ENCODE measurements around the gene LRRC7. TPM values are rescaled to one million over a fixed set of nuclear protein-coding genes. Genes with fewer than 3 reads are reported as not detected.

LRRC7 gene
- total and polyA plus RNA-seq, 2 of the 8 experiments (the other 6 are each of a cell fraction or from before 2014, with no cell fraction given): 0.03 to 0.17 TPM

GRCh38 chr1:69638673-69639072, 71.0 kb downstream of the LRRC7 start:
- H3K27me3 ChIP-seq (replicated peaks in 1 of 4; ENCODE audit: control insufficient read depth in 3 of 4, extremely low read depth in 1 of 4, insufficient read depth in 3 of 4, low read length in 3 of 4): no peaks in the 10 kb centered on the region
- H3K56ac ChIP-seq (replicated peaks; ENCODE audit: insufficient read length, low read depth, low read length): no peak overlapping the region
- no peak overlapping the region for H2BK15ac ChIP-seq (ENCODE audit: low read length)
- POLR2A ChIA-PET (ENCODE audit: partially characterized antibody): no interaction called here
- H3K79me1 ChIP-seq (ENCODE audit: low read depth, low read length): no peaks in the 10 kb centered on the region
- no peak overlapping the region for H3K18ac ChIP-seq (ENCODE audit: extremely low read depth, low read length)
- H2BK120ac ChIP-seq (replicated peaks; ENCODE audit: low read depth, low read length): no peak overlapping the region
- H2AK5ac ChIP-seq (ENCODE audit: low read depth, low read length): no peak overlapping the region
- H3K79me2 ChIP-seq (ENCODE audit: control insufficient read depth in 1 of 2, insufficient read depth in 2 of 2, low read length in 2 of 2): no peaks in the 10 kb centered on the region
- no peaks in the 10 kb centered on the region for H3K23me2 ChIP-seq (ENCODE audit: low read depth, low read length)
- no peak overlapping the region for H2BK5ac ChIP-seq (ENCODE audit: low read depth, low read length)
- no peak overlapping the region for H4K91ac ChIP-seq (replicated peaks; ENCODE audit: insufficient read length, low read length)
- WGBS, 2 experiments (ENCODE audit: extremely low coverage in 1 of 2, insufficient coverage in 1 of 2, insufficient read length in 1 of 2, insufficient replicate concordance in 2 of 2, low coverage in 1 of 2, low lambda C conversion rate in 2 of 2, missing lambda C conversion rate in 1 of 2): 88% methylated on average over 1 of the region's 1 CpG; no CpG with 5 or more reads in 1 of the 2 experiments
- no peak overlapping the region for H2BK12ac ChIP-seq (ENCODE audit: low read depth, low read length)
- no peaks in the 10 kb centered on the region for H4K20me1 ChIP-seq (replicated peaks in 1 of 2; ENCODE audit: control insufficient read depth in 1 of 2, insufficient read depth in 2 of 2, low read length in 2 of 2)
- DNase-seq (ENCODE audit: low read depth in 1 of 2, low spot score in 2 of 2): no peak
- H4K5ac ChIP-seq (ENCODE audit: insufficient read length, low read depth, low read length): no peak overlapping the region
- CTCF ChIA-PET (ENCODE audit: partially characterized antibody): no interaction called here
- no peaks in the 10 kb centered on the region for H3K4me1 ChIP-seq (replicated peaks in 1 of 4; ENCODE audit: control insufficient read depth in 3 of 4, insufficient read depth in 4 of 4, low read length in 3 of 4)
- H3K36me3 ChIP-seq (ENCODE audit: control insufficient read depth in 2 of 4, insufficient read depth in 4 of 4, low read length in 3 of 4): no peaks in the 10 kb centered on the region
- no peak overlapping the region for H3K9ac ChIP-seq (replicated peaks in 1 of 4; ENCODE audit: extremely low read depth in 1 of 4, low read depth in 3 of 4, low read length in 3 of 4)
- H3K4ac ChIP-seq (replicated peaks; ENCODE audit: insufficient read length, low read depth, low read length): no peak overlapping the region
- H3K9me3 ChIP-seq (ENCODE audit: insufficient read depth in 2 of 2, low read depth in 1 of 2, low read length in 1 of 2): no peaks in the 10 kb centered on the region
- H2BK20ac ChIP-seq (ENCODE audit: low read length): no peak overlapping the region
- H4K8ac ChIP-seq (ENCODE audit: extremely low read depth, insufficient read depth, low read length): no peak overlapping the region
- no peak for FAIRE-seq
- no peak overlapping the region for H3K27ac ChIP-seq (ENCODE audit: low read depth, low read length)
- no peak overlapping the region for H2AFZ ChIP-seq (ENCODE audit: low read length)
- no peak overlapping the region for H3K23ac ChIP-seq (ENCODE audit: insufficient read length)
- H3K14ac ChIP-seq (ENCODE audit: insufficient read length): no peak overlapping the region
- H3K4me3 ChIP-seq (ENCODE audit: extremely low read depth in 1 of 4, insufficient read depth in 2 of 4, low read depth in 3 of 4, low read length in 4 of 4): no peak overlapping the region
- no peak overlapping the region for H3K4me2 ChIP-seq (ENCODE audit: insufficient read depth in 1 of 2, low read depth in 2 of 2, low read length in 2 of 2)
- TF ChIP-seq SP2 (IDR thresholded peaks at IDR 0.05; ENCODE audit: low read length) (no peak), FOSL1 (IDR thresholded peaks at IDR 0.05; ENCODE audit: insufficient read depth, low read depth, low read length) (no peak), CTBP2 (IDR thresholded peaks at IDR 0.05; ENCODE audit: borderline replicate concordance, insufficient read depth, insufficient read length, low read length) (no peak), HDAC6 (IDR thresholded peaks at IDR 0.05; ENCODE audit: low read depth, low read length) (no peak), SUZ12 (IDR thresholded peaks at IDR 0.05; ENCODE audit: low read length) (no peak), CHD1 (IDR thresholded peaks at IDR 0.05; ENCODE audit: low read depth, low read length) (no peak), EZH2 (IDR thresholded peaks at IDR 0.05; ENCODE audit: low read depth, low read length, severe bottlenecking) (no peak), SIX5 (IDR thresholded peaks at IDR 0.05; ENCODE audit: low read depth, low read length) (no peak)
